K562 (cell line): ENCODE results near the gene DENND1A. TPM values are rescaled to one million over a fixed set of nuclear protein-coding genes. Genes with fewer than 3 reads are reported as not detected.

Source experiments
- ATAC-seq: fragments of 200-7000 bp; cut with Tn5 transposase; 3 replicates; pipeline ENCODE4 v1.9.1; 2020; ENCODE audit warnings: moderate library complexity
- BruUV-seq: library from RNA; stranded (reverse); fragments of 400-500 nt; replicated peaks from 2 replicates; lab custom pipeline; 2021; lab: Mats Ljungman, UMichigan
- CTCF ChIA-PET: fragments of 300-600 bp; formaldehyde crosslinking; extraction: SDS; loops from one replicate; lab custom pipeline; 2021; ENCODE audit warnings: low intra/inter-chr PET ratio; lab: Yijun Ruan, JAX
- POLR2A ChIA-PET: fragments of 300-600, 350-650 bp; sonication (Branson Sonifier 250); formaldehyde crosslinking; extraction: SDS; loops from one replicate; lab custom pipeline; 2021; ENCODE audit warnings: antibody characterized with exemption, inconsistent platforms; lab: Yijun Ruan, JAX
- DNase-seq, 4 experiments: peaks; one replicate each; pipeline versions ENCODE4 v3.0.0 to v3.0.0-alpha.2; 2011 to 2018; ENCODE audit warnings: low spot score in 3 of 4, mixed read lengths in 3 of 4; ENCODE audit errors: extremely low read depth in 1 of 4
- FAIRE-seq: peaks from 2 replicates; lab custom pipeline; 2011; peaks lifted over from hg19 to GRCh38; lab: Jason Lieb, UNC
- H2AFZ ChIP-seq: 2 replicates; pipeline ENCODE4 v1.6.0; 2011; ENCODE audit warnings: low read depth, low read length, control low read depth, inconsistent platforms
- H3K27ac ChIP-seq: fragments of 200-600 bp; 3 replicates; pipeline ENCODE4 v1.8.0; 2011; ENCODE audit warnings: low read depth, mild to moderate bottlenecking, control low read depth, inconsistent platforms, low read length, moderate library complexity, mixed read lengths; ENCODE audit errors: extremely low read depth
- H3K27me3 ChIP-seq, 2 experiments: fragments of 300-600 bp in 1 of 2; 2 replicates in 1 of 2; 3 replicates in 1 of 2; pipeline versions ENCODE4 v1.6.0 to v1.8.0; 2011; ENCODE audit warnings: inconsistent platforms in 2 of 2, low read length in 2 of 2, mild to moderate bottlenecking in 1 of 2, mixed read lengths in 1 of 2, moderate library complexity in 1 of 2; ENCODE audit not compliant: control insufficient read depth in 2 of 2, insufficient read depth in 2 of 2
- H3K36me3 ChIP-seq: fragments of 300-600 bp; 3 replicates; pipeline ENCODE4 v1.8.0; 2011; ENCODE audit warnings: mild to moderate bottlenecking, low read length, inconsistent platforms; ENCODE audit not compliant: control insufficient read depth, insufficient read depth
- H3K4me1 ChIP-seq, 2 experiments: fragments of 200-600 bp in 1 of 2; replicated peaks in 1 of 2; 2 replicates in 1 of 2; 3 replicates in 1 of 2; pipeline versions ENCODE4 v1.5.1 to v1.8.0; 2011; ENCODE audit warnings: inconsistent platforms in 2 of 2, low read length in 2 of 2, mild to moderate bottlenecking in 1 of 2, mixed read lengths in 1 of 2, moderate library complexity in 1 of 2; ENCODE audit not compliant: control insufficient read depth in 2 of 2, insufficient read depth in 2 of 2
- H3K4me2 ChIP-seq: 2 replicates; pipeline ENCODE4 v1.6.1; 2011; ENCODE audit warnings: low read length, control low read depth, inconsistent platforms, mixed read lengths; ENCODE audit not compliant: insufficient read depth
- H3K4me3 ChIP-seq: fragments of 200-600 bp; sonication (generic), shearing (Covaris generic); 2 replicates; pipeline ENCODE4 v1.5.1; 2016; ENCODE audit warnings: control low read depth, inconsistent platforms
- H3K79me2 ChIP-seq: fragments of 200-600 bp; 3 replicates; pipeline ENCODE4 v1.8.0; 2011; ENCODE audit warnings: low read length, inconsistent platforms; ENCODE audit not compliant: control insufficient read depth, insufficient read depth
- H3K9ac ChIP-seq, 2 experiments: 2 replicates each; pipeline versions ENCODE4 v1.6.0 to v1.6.1; 2011; ENCODE audit warnings: low read depth in 2 of 2, low read length in 2 of 2, control low read depth in 1 of 2, inconsistent platforms in 1 of 2, mild to moderate bottlenecking in 1 of 2, mixed read lengths in 1 of 2; ENCODE audit not compliant: insufficient read depth in 1 of 2
- H3K9me1 ChIP-seq: one replicate; pipeline ENCODE4 v1.6.0; 2011; ENCODE audit warnings: inconsistent platforms, mild to moderate bottlenecking, low read length, moderate library complexity; ENCODE audit not compliant: control insufficient read depth, insufficient read depth
- H3K9me3 ChIP-seq: replicated peaks from 2 replicates; pipeline ENCODE4 v1.5.1; 2011; ENCODE audit warnings: low read depth, low read length, inconsistent platforms; ENCODE audit not compliant: control insufficient read depth, insufficient read depth
- H4K20me1 ChIP-seq: replicated peaks from 2 replicates; pipeline ENCODE4 v1.6.1; 2011; ENCODE audit warnings: low read length, inconsistent platforms, mixed read lengths; ENCODE audit not compliant: control insufficient read depth, insufficient read depth
- ELF4 ChIP-seq: fragments of 450-650 bp; formaldehyde crosslinking; IDR thresholded peaks from 2 replicates; pipeline ENCODE4 v1.4.0; 2022; ENCODE audit warnings: missing genetic modification characterization
- FOXK2 ChIP-seq, 2 experiments: fragments of 450-650 bp; IDR thresholded peaks in 1 of 2; conservative IDR thresholded peaks in 1 of 2; 2 replicates each; pipeline ENCODE4 v1.6.1; 2016; ENCODE audit warnings: low read depth in 2 of 2, mild to moderate bottlenecking in 1 of 2
- RCOR1 ChIP-seq, 2 experiments: IDR thresholded peaks; 2 replicates each; pipeline ENCODE4 v1.6.1; 2012; ENCODE audit warnings: low read depth in 2 of 2, low read length in 2 of 2, borderline replicate concordance in 1 of 2, improper control_type of control experiment in 1 of 2
- RFX5 ChIP-seq: IDR thresholded peaks from 2 replicates; pipeline ENCODE4 v1.6.1; 2011; ENCODE audit warnings: low read depth, mild to moderate bottlenecking, improper control_type of control experiment, low read length
- ZBTB17 ChIP-seq: fragments of 450-650 bp; formaldehyde crosslinking; IDR thresholded peaks from 2 replicates; pipeline ENCODE4 v1.4.0; 2020; ENCODE audit warnings: mild to moderate bottlenecking
- ZNF561 ChIP-seq: fragments of 450-650 bp; formaldehyde crosslinking; conservative IDR thresholded peaks from 2 replicates; pipeline ENCODE4 v1.4.0; 2020; ENCODE audit warnings: mild to moderate bottlenecking, moderate library complexity
- WGBS: fragments of 100-300 bp; shearing (Covaris generic); methylation state at CpG from one replicate; pipeline ENCODE4 v1.1.6; 2016; ENCODE audit warnings: low coverage, mixed read lengths; ENCODE audit not compliant: insufficient coverage; ENCODE audit errors: missing lambda C conversion rate; 5-methylcytosine and 5-hydroxymethylcytosine counted together
- in situ Hi-C: fragments of 300-500 bp; cut with MboI; formaldehyde crosslinking; loops from 4 replicates; pipeline ENCODE4 v1.15.0; 2018; ENCODE audit warnings: inconsistent platforms, mixed read lengths
- intact Hi-C: fragments of 100-400 bp; cut with micrococcal nuclease; formaldehyde crosslinking; loops from 2 replicates; pipeline ENCODE4 v1.14.2; 2022
- polyA plus RNA-seq, 8 experiments: library from polyadenylated mRNA; depleted of rRNA in 4 of 8; stranded (reverse) in 5 of 8; unstranded in 3 of 8; fragments of >200 nt; fragmentation: Nextera tagmentation in 2 of 8; fragmentation: Illumina TruSeq in 1 of 8; extraction: Ambion mirVana in 2 of 8; extraction: Trizol in 1 of 8; gene quantifications; 2 replicates each; pipeline versions ENCODE4 v1.2.1 to v1.2.3, GENCODE V29; 2011 to 2014; ENCODE audit warnings: inconsistent platforms in 1 of 8, missing spikeins in 1 of 8
- total RNA-seq, 7 experiments: library from RNA; depleted of rRNA in 6 of 7; stranded (reverse); fragments of >200 nt in 6 of 7; fragmentation: Illumina TruSeq in 2 of 7; extraction: Trizol in 2 of 7; gene quantifications; 2 replicates each; pipeline versions ENCODE4 v1.2.1 to v1.2.3, GENCODE V29; 2011 to 2021; ENCODE audit warnings: low replicate concordance in 1 of 7
- TF ChIP-seq, protein P1 (sequence below), 2 experiments: fragments of 150-350 bp in 1 of 2; IDR thresholded peaks; 2 replicates each; pipeline ENCODE4 v1.6.1; 2012 to 2016; ENCODE audit warnings: low read depth in 2 of 2, low read length in 2 of 2, mild to moderate bottlenecking in 1 of 2, moderate library complexity in 1 of 2
- TF ChIP-seq, protein P2 (sequence below): fragments of 250-450 bp; sonication (Bioruptor Pico); IDR thresholded peaks from 2 replicates; pipeline ENCODE4 v1.8.0; 2021; ENCODE audit warnings: borderline replicate concordance, mild to moderate bottlenecking, moderate library complexity; ENCODE audit not compliant: poor library complexity, severe bottlenecking
- TF ChIP-seq, protein P3 (sequence below), 2 experiments: fragments of 450-650 bp; IDR thresholded peaks; 2 replicates each; pipeline ENCODE4 v1.6.1; 2016

Gene DENND1A
- total and polyA plus RNA-seq, 9 of the 15 experiments (the other 6 are each of a cell fraction or from before 2014, with no cell fraction given): 7.6 to 29.5 (median 15.7) TPM

DNA sequence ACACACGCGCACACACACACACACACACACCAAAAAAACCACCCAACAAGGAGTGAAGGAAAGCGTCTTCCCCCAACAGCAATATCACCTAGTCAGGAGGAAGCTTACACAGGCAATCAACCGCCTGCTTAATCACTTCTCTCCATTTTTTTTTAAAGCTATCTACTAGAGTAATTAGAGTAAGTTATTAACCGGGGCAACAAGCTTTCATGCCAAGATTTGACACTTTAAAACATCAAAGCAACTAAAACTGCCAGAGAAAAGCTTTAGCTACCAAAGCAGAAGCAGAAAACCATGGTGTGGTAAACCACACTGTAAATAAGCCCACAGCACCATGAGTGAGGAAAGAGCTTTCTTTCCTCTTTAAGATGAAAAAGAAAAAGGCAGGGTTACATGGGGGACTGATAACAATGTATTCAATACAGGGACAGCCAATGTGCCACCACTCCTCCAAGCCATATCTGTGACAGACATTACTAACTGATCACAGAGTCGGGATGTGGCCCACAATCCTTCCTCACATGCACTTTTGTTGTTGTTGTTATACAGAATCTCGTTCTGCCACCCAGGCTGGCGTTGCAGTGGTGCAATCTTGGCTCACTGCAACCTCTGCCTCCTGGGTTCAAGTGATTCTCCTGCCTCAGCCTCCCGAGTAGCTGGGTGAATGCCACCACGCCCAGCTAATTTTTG, 291.8 kb downstream of the DENND1A start:
- Histone ChIP-seq H3K36me3 (no peaks in the 10 kb centered on the region), H3K4me1 (peaks cover 7 to 9% of the 10 kb centered on the region in 2 experiments; a peak in 3 of 5 replicates), H3K79me2 (no peaks in the 10 kb centered on the region), H3K27me3 (no peaks in the 10 kb centered on the region), H3K9ac (no peak overlapping the region), H2AFZ (0 out of 2 replicates have a peak overlapping the region, but pooled peaks have one; percentile 38), H3K9me3 (no peaks in the 10 kb centered on the region), H3K4me2 (peak overlapping the region; percentile 16; the same call in 1 of the 2 replicates), H3K27ac (no peak overlapping the region), H3K4me3 (no peak overlapping the region), H3K9me1 (no peaks in the 10 kb centered on the region), H4K20me1 (0 out of 2 replicates have a peak, but pooled peaks cover 5% of the 10 kb centered on the region)
- in situ Hi-C loops (no loop called here), intact Hi-C loops (no loop called here)
- BruUV-seq: no TSS peak
- peak in 2 of 4 experiments; percentile 20 to 23 for DNase-seq
- CTCF ChIA-PET: no interaction called here
- ATAC-seq: peak; percentile 72
- POLR2A ChIA-PET: interaction anchor here (0.8 to 1.4 kb wide), 3 partner anchors 13 to 323 kb away, joined by 3 read pairs; no protein-coding TSS in a partner anchor
- 49% methylated on average over 8 of the region's 10 CpGs for WGBS
- FAIRE-seq: peak; percentile 62
- TF ChIP-seq, protein P1, sequence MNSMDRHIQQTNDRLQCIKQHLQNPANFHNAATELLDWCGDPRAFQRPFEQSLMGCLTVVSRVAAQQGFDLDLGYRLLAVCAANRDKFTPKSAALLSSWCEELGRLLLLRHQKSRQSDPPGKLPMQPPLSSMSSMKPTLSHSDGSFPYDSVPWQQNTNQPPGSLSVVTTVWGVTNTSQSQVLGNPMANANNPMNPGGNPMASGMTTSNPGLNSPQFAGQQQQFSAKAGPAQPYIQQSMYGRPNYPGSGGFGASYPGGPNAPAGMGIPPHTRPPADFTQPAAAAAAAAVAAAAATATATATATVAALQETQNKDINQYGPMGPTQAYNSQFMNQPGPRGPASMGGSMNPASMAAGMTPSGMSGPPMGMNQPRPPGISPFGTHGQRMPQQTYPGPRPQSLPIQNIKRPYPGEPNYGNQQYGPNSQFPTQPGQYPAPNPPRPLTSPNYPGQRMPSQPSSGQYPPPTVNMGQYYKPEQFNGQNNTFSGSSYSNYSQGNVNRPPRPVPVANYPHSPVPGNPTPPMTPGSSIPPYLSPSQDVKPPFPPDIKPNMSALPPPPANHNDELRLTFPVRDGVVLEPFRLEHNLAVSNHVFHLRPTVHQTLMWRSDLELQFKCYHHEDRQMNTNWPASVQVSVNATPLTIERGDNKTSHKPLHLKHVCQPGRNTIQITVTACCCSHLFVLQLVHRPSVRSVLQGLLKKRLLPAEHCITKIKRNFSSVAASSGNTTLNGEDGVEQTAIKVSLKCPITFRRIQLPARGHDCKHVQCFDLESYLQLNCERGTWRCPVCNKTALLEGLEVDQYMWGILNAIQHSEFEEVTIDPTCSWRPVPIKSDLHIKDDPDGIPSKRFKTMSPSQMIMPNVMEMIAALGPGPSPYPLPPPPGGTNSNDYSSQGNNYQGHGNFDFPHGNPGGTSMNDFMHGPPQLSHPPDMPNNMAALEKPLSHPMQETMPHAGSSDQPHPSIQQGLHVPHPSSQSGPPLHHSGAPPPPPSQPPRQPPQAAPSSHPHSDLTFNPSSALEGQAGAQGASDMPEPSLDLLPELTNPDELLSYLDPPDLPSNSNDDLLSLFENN (IDR thresholded peaks at IDR 0.05; ENCODE audit: low read depth in 2 of 2, low read length in 2 of 2): peak in 1 of 2 experiments; percentile 80; a peak in 2 of 4 replicates
- TF ChIP-seq, protein P2, sequence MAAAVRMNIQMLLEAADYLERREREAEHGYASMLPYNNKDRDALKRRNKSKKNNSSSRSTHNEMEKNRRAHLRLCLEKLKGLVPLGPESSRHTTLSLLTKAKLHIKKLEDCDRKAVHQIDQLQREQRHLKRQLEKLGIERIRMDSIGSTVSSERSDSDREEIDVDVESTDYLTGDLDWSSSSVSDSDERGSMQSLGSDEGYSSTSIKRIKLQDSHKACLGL: no peak
- peak; percentile 99 for TF ChIP-seq ZBTB17 (CRISPR knock-in tag)
- peak in 1 of 2 experiments; percentile 46; a peak in 2 of 4 replicates for TF ChIP-seq FOXK2 (conservative IDR thresholded peaks at IDR 0.05 in 1 of 2, IDR thresholded peaks at IDR 0.05 in 1 of 2; ENCODE audit: low read depth in 2 of 2)
- TF ChIP-seq ZNF561 (CRISPR knock-in tag): no peak
- TF ChIP-seq ELF4: no peak
- TF ChIP-seq, protein P3, sequence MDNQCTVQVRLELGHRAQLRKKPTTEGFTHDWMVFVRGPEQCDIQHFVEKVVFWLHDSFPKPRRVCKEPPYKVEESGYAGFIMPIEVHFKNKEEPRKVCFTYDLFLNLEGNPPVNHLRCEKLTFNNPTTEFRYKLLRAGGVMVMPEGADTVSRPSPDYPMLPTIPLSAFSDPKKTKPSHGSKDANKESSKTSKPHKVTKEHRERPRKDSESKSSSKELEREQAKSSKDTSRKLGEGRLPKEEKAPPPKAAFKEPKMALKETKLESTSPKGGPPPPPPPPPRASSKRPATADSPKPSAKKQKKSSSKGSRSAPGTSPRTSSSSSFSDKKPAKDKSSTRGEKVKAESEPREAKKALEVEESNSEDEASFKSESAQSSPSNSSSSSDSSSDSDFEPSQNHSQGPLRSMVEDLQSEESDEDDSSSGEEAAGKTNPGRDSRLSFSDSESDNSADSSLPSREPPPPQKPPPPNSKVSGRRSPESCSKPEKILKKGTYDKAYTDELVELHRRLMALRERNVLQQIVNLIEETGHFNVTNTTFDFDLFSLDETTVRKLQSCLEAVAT (IDR thresholded peaks at IDR 0.05): peak in 1 of 2 experiments; percentile 99; a peak in 2 of 4 replicates
- 0 out of 4 replicates have a peak, but pooled peaks of 1 of the 2 experiments have one; percentile 16 for TF ChIP-seq RCOR1 (IDR thresholded peaks at IDR 0.05; ENCODE audit: borderline replicate concordance in 1 of 2, low read depth in 2 of 2, low read length in 2 of 2)
- TF ChIP-seq RFX5: no peak
